ENCODE measurements around the gene NQO1. TPM values are rescaled to one million over a fixed set of nuclear protein-coding genes. Genes with fewer than 3 reads are reported as not detected.
A peak's percentile ranks its signal among the peaks of the same experiment; 100 is the strongest.

The NQO1 gene
- total and polyA plus RNA-seq, 9 of the 15 experiments (the other 6 are each of a cell fraction or from before 2014, with no cell fraction given): 96.7 to 198 (median 122) TPM

DNA sequence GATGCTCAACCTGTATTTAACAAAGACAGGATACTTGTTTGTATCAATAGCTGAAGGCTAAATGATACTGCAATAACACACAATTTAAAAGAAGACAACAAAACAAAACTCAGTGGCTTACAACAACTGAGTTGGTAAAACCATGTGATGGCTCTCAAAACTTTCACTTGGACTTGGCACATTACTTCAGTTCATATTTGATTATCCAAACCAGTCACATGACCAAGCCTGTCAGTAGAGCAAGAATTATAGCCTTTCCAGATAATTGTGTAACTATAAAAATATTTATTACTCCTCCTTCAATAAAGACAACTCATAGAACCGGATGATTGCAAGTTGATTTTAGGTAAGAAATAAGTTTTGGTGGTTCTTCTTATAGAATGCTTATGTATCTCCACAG lies 56.8 kb downstream of the NQO1 start:
- ChIA-PET CTCF (ENCODE audit: low intra/inter-chr PET ratio) (interaction anchor here (0.6 kb wide), 1 partner anchor 44 kb away, joined by 4 read pairs; no protein-coding TSS in a partner anchor), POLR2A (no interaction called here)
- H3K36me3 ChIP-seq (ENCODE audit: control insufficient read depth, insufficient read depth, low read length): peaks cover 51% of the 10 kb centered on the region
- H3K27ac ChIP-seq (ENCODE audit: extremely low read depth, low read depth, low read length): no peak overlapping the region
- intact Hi-C loops (cut with micrococcal nuclease): no loop called here
- H3K9ac ChIP-seq (ENCODE audit: insufficient read depth in 1 of 2, low read depth in 2 of 2, low read length in 2 of 2): no peak overlapping the region
- no peaks in the 10 kb centered on the region for H3K79me2 ChIP-seq (ENCODE audit: control insufficient read depth, insufficient read depth, low read length)
- H3K9me3 ChIP-seq (replicated peaks; ENCODE audit: control insufficient read depth, insufficient read depth, low read depth, low read length): no peaks in the 10 kb centered on the region
- in situ Hi-C loops (cut with MboI): no loop called here
- no peaks in the 10 kb centered on the region for H4K20me1 ChIP-seq (replicated peaks; ENCODE audit: control insufficient read depth, insufficient read depth, low read length)
- no peaks in the 10 kb centered on the region for H3K4me1 ChIP-seq (replicated peaks in 1 of 2; ENCODE audit: control insufficient read depth in 2 of 2, insufficient read depth in 2 of 2, low read length in 2 of 2)
- no peak overlapping the region for H3K4me2 ChIP-seq (ENCODE audit: insufficient read depth, low read length)
- ATAC-seq: no peak
- no peak overlapping the region for H3K4me3 ChIP-seq
- no TSS peak for BruUV-seq (replicated peaks)
- no peak for DNase-seq (ENCODE audit: extremely low read depth in 1 of 4, low spot score in 3 of 4)
- WGBS (ENCODE audit: insufficient coverage, low coverage, missing lambda C conversion rate): 91% methylated on average over 1 of the region's 1 CpG
- no peak overlapping the region for H2AFZ ChIP-seq (ENCODE audit: low read depth, low read length)
- TF ChIP-seq, protein P1, sequence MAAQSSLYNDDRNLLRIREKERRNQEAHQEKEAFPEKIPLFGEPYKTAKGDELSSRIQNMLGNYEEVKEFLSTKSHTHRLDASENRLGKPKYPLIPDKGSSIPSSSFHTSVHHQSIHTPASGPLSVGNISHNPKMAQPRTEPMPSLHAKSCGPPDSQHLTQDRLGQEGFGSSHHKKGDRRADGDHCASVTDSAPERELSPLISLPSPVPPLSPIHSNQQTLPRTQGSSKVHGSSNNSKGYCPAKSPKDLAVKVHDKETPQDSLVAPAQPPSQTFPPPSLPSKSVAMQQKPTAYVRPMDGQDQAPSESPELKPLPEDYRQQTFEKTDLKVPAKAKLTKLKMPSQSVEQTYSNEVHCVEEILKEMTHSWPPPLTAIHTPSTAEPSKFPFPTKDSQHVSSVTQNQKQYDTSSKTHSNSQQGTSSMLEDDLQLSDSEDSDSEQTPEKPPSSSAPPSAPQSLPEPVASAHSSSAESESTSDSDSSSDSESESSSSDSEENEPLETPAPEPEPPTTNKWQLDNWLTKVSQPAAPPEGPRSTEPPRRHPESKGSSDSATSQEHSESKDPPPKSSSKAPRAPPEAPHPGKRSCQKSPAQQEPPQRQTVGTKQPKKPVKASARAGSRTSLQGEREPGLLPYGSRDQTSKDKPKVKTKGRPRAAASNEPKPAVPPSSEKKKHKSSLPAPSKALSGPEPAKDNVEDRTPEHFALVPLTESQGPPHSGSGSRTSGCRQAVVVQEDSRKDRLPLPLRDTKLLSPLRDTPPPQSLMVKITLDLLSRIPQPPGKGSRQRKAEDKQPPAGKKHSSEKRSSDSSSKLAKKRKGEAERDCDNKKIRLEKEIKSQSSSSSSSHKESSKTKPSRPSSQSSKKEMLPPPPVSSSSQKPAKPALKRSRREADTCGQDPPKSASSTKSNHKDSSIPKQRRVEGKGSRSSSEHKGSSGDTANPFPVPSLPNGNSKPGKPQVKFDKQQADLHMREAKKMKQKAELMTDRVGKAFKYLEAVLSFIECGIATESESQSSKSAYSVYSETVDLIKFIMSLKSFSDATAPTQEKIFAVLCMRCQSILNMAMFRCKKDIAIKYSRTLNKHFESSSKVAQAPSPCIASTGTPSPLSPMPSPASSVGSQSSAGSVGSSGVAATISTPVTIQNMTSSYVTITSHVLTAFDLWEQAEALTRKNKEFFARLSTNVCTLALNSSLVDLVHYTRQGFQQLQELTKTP (IDR thresholded peaks at IDR 0.05; ENCODE audit: low read depth in 1 of 2, partially characterized antibody in 2 of 2): no peak
- TF ChIP-seq, protein P2, sequence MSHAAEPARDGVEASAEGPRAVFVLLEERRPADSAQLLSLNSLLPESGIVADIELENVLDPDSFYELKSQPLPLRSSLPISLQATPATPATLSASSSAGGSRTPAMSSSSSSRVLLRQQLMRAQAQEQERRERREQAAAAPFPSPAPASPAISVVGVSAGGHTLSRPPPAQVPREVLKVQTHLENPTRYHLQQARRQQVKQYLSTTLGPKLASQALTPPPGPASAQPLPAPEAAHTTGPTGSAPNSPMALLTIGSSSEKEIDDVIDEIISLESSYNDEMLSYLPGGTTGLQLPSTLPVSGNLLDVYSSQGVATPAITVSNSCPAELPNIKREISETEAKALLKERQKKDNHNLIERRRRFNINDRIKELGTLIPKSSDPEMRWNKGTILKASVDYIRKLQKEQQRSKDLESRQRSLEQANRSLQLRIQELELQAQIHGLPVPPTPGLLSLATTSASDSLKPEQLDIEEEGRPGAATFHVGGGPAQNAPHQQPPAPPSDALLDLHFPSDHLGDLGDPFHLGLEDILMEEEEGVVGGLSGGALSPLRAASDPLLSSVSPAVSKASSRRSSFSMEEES (CRISPR knock-in tag; IDR thresholded peaks at IDR 0.05): peak; percentile 74
- TF ChIP-seq, protein P3, sequence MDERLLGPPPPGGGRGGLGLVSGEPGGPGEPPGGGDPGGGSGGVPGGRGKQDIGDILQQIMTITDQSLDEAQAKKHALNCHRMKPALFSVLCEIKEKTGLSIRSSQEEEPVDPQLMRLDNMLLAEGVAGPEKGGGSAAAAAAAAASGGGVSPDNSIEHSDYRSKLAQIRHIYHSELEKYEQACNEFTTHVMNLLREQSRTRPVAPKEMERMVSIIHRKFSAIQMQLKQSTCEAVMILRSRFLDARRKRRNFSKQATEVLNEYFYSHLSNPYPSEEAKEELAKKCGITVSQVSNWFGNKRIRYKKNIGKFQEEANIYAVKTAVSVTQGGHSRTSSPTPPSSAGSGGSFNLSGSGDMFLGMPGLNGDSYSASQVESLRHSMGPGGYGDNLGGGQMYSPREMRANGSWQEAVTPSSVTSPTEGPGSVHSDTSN (CRISPR knock-in tag; IDR thresholded peaks at IDR 0.05; ENCODE audit: low read depth): no peak
- TF ChIP-seq, protein P3 (tag; conservative IDR thresholded peaks at IDR 0.05; ENCODE audit: low read depth): peak; percentile 30; the same call in 1 of the 2 replicates
- TF ChIP-seq MEIS2 (IDR thresholded peaks at IDR 0.05; ENCODE audit: partially characterized antibody): peak; percentile 35
- no peak for TF ChIP-seq JUND (IDR thresholded peaks at IDR 0.05; ENCODE audit: borderline replicate concordance, low read depth, low read length)
- no peak for TF ChIP-seq JUND (tag; IDR thresholded peaks at IDR 0.05; ENCODE audit: borderline replicate concordance, low read depth, low read length)
- no peaks in the 10 kb centered on the region for H3K27me3 ChIP-seq (ENCODE audit: control insufficient read depth in 2 of 2, insufficient read depth in 2 of 2, low read length in 2 of 2)
- no peak for FAIRE-seq
- no peaks in the 10 kb centered on the region for H3K9me1 ChIP-seq (ENCODE audit: control insufficient read depth, insufficient read depth, low read length)

All from K562 (cell line).